Left renal cortex interstitium (tissue), 4 donors: Measurements from ENCODE around the gene EDDM13. TPM values are rescaled to one million over a fixed set of nuclear protein-coding genes. Genes with fewer than 3 reads are reported as not detected.
A peak's percentile ranks its signal among the peaks of the same experiment; 100 is the strongest.
"Not testable (repeated sequence)": the region's sequence is repeated elsewhere in the genome, so short reads cannot be mapped to it uniquely, and the experiment has no call there.

Experiments used
- DNase-seq, 4 donors: peaks; one replicate each; pipeline ENCODE4 v3.0.0-alpha.2; 2013; ENCODE audit warnings: low read depth in 4 of 4, low spot score in 2 of 4, missing footprints in 1 of 4
- polyA plus RNA-seq, 4 donors: library from polyadenylated mRNA; unstranded; fragments of 120-200 nt; gene quantifications; one replicate each; pipeline ENCODE4 v1.2.1, GENCODE V29; 2013; ENCODE audit not compliant: insufficient read length in 4 of 4

Gene EDDM13
- polyA plus RNA-seq, 4 donors: 0.92 to 5.4 (median 3.4) TPM

DNA sequence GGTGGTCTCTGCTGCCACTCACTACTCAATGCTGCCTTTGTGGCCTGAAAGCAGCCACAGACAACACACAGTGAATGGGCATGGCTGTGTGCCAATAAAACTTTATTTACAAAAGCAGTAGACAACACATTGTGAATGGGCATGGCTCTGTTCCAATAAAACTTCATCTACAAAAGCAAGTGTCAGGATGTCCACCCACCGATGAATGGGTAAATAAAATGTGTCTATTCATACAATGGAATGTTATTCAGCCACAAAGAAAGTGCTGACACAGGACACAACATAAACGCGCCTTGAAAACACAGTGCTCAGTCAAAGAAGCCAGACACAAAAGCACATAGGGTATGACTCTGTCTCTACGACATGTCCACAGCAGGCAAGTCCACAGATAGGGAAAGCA, 22.0 kb downstream of the EDDM13 start:
- no peak for DNase-seq

DNA sequence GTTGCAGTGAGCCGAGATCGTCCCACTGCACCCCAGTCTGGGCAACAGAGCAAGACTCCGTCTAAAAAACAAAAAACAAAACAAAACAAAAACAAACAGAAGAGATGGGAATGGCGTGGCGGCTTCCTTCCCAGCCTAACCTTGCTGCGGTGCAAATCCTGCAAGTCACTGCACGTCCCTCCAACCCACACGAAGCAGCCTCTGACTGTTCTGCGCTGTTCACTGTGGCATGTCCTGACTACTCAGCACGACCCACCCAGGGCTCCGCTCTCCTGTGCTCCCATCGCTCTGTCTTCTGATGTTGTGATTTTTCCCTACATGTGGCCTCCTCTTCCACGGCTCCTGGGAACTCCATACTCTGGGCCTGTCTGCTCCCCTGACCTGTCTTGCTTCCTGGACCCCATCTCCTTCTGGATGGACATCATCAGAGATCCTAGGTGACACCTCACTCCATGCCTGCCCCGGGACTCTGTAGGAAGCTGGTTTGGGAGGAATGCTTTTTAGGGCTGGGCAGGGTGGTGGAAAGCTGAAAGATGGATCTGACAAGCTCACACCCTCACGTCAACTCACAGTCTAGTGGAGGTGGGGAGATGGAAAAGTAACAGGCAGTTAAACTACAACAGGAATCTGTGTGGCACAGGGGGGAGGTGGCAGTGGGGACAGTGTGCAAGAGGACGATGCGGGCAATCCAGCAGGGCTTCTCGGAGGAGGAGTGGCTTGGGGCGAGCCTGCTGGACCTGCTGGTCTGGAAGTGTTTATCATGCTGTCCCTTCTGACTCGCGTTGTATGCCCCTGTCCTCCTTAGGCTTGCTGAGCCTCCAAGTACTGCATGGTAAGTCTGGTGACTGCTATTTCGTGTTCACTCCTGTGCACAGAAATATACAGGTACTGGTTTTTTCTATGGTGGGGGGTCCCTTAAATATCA, 23.2 kb downstream of the EDDM13 start:
- no peak for DNase-seq

DNA sequence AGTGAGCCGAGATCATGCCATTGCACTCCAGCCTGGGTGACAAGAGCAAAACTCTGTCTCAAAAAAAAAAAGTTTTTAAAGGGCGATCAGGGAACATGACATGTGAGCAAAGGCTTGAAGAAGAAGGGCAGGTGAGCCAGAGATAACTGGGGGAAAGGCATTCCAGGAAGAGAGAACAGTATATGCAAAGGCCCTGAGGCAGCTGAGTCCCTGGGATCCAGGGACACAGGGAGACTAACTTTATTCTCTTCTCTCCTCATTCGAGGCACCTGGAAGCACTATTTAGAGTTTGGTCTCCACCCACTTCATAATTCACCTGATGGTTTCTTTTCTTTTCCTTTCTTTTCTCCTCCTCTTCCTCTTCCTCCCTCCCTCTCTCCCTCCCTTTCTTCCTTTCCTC, 24.5 kb downstream of the EDDM13 start:
- DNase-seq: no peak

DNA sequence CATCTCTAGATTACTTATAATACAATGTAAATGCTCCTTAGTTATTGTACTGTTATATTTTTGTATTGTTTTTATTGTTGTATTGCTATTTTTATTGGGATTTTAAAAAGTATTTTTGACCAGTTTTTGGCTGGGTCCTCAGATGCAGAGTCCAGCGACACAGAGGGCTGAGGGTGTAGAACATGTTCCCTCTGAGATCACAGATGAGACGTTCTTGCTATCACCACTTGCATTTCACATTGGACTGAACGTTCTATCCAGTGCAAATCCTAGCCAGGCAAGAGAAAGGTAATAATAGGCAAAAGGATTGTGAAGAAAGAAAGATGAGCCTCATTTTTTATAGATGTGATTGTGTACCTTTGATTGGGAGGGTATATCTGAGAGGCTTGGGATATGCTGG, 27.1 kb downstream of the EDDM13 start:
- DNase-seq: no peak

DNA sequence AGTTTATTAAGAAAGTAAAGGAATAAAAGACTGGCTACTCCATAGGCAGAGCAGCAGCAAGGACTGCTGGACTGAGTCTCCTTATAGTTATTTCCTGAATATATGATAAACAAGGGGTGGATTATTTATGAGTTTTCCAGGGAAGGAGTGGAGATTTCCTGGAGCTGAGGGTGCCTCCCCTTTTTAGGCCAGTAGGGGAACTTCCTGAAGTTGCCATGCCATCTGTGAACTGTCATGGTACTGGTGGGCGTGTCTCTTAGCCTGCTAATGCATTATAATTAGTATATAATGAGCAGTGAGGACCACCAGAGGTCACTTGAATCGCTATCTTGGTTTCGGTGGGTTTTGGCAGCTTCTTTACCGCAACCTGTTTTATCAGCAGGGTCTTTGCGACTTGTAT, 28.6 kb downstream of the EDDM13 start:
- DNase-seq: no peak

DNA sequence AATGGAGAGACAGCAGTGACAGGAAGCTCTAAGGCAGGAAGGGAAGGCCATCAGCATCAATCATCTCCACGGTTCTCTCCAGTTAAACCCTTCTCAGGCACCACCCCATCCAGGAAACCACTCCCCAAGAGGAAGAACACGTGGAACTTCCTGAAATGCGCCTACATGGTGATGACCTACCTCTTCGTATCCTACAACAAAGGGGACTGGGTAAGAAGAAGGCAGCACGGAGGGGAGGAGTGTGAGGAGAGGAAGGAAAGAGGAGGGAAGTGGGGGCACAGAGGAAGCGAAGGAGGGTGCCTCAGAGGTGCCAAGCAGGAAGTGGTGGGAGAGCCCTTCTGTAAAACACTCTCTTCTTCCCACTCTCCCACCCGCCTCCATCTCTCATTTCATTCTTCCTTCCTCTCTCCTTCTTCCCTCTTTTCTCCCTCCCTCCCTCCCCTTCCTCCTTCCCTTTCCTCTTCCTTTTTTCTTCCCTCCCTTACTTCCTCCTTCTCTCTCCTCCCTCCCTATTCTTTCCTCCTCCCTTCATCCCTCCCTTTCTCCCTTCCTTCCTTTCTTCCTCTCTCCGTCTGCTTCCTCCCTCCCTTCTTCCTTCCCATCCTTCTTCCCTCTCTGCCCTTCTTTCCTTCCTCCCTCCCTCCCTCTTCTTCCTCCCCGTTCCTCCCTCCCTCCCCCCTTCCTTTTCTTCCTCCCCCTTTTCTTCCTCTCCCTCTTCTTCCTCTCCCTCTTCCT, 29.5 kb downstream of the EDDM13 start:
- DNase-seq: no peak

DNA sequence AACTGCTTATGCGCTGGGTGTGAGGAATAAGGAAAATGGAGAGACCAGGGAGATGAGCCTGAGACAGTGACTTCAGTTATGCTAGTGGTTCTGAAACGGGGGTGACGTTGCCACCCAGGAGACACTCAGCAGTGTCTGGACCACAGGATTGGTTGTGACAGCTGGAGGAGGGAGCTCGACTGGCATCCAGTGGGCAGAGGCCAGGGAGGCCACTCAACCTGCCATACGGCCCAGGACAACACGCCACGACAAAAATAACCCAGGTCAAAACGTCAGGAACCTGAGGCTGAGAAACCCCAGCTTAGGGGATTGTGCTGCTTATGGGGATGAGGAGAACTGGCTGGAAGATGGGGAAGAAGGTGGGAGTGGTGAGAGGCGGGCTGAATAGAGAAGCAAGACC, 31.7 kb downstream of the EDDM13 start:
- no peak for DNase-seq

GRCh38 chr19:56306016-56306415, 33.5 kb downstream of the EDDM13 start:
- peak in 1 of 4 donors; percentile 27 for DNase-seq

GRCh38 chr19:56307062-56307461, 34.5 kb downstream of the EDDM13 start:
- DNase-seq: not testable (repeated sequence)

DNA sequence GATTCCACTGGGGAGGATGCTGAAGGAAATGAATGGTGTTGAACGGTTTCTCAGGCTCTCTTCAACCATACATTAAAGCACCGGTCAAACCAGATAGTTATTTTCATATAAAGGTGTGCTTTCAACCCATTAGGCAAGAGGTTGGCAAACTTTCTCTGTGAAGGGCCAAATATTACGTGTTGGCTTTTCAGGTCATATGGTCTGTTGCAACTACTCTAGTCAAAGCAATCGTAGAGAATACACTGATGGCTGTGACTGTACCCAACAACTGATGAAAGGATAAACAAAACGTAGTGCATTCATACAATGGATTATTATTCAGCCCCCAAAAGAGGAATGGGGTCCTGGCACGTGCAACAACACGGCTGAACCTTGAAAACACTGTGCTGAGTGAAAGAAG, 36.2 kb downstream of the EDDM13 start:
- DNase-seq: no peak

DNA sequence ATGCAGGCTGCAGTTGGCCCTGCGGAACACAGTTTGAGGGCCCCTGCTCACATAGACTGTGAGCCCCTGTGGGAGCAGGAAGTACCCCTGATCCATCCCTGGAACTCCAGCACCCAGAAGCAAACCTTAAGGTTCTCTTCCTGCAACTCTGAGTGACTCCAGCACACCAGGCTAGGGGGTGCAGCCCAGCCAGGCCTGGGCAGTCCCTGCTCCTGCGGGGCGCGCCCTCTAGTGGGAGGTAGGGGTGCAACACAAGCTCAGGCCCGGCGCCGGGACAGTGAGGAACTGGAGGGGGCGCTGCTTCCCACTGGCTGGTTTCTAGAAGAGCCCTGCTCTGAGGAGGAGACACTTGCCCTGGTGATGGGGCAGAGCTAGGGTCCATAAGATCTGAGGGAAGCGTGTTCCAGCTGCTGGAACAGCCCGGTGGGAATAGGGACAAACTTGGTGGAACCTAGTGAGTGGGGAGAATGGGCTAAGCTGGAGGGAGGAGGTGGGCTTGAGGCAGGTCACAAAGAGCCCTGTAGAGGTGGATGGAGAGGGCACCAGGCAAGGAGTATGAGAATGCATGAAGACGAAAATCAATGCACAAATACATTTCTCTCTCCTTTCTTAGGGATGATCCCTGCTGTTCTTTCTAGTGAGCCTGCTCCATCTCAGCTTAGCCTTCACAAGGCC, 37.1 kb downstream of the EDDM13 start:
- DNase-seq: no peak

DNA sequence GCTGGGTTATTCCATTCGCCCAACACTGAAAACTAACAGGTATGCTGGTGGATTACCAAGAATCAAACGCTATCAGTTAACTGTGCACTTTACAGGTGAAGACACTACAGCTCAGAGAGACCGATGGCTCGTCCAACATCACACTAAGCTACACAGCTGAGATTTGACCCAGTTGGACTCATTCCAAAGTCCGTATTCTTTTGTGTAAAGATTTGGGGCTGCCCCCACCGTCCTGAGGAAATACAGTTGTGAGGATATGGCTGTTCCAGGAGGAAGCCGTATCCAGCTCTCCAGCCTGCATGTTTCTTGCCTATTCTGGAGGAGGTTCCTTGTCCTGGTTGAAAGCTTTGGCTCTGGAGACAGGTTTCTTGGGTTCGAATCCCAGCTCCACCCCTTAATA, 37.9 kb downstream of the EDDM13 start:
- no peak for DNase-seq

DNA sequence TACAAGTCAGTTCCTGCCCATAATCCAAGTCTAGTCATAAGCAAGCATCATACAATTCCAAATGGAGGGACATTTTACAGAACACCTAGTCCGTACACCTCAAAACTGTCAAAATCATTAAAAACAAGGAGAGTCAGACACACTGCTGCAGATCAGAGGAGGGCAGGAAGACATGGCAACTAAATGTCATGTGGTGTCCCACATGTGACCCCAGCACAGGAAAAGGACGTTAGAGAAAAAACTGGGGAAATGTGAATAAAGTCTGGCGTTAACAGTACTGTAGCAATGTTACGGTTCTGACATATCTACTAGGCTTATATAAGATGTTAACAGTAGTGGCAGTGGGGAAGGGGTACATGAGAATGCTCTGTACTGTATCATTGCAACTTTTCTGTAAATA, 39.8 kb downstream of the EDDM13 start:
- no peak for DNase-seq

DNA sequence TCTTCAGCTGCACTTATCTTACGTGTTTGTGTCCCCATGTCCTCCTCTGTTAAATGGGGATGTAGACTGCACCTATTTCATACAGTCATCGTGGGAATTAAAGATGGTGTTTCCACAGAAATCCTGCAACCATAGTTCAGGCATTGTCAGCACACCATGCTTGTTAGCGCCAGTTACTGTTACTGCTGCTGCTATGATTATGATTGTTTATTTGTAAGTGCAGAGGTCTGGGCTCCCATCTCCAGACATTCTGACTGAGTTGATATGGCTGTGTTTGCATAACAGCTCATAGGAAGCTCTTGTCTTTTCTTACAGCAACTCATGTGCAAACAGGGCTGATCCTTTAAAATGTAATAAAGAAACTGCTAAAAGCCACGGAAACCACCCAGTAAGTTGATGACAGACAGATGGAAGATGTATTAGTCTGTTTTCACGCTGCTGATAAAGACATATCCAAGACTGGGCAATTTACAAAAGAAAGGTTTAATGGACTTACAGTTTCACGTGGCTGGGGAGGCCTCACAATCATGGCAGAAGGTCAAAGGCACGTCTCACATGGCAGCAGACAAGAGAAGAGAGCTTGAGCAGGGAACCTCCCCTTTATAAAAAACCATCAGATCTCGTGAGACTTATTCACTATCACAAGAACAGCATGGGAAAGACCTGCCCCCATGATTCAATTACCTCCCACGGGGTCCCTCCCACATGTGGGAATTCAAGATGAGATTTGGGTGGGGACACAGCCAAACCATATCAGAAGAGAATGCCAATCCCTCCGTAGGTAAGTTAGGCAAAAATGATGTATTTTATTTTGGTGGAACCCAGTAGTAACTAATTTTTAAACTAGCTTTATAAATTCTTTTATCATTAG, 40.5 kb downstream of the EDDM13 start:
- no peak for DNase-seq

GRCh38 chr19:56314018-56314380, 41.5 kb downstream of the EDDM13 start:
- DNase-seq: peak in 1 of 4 donors; percentile 36

DNA sequence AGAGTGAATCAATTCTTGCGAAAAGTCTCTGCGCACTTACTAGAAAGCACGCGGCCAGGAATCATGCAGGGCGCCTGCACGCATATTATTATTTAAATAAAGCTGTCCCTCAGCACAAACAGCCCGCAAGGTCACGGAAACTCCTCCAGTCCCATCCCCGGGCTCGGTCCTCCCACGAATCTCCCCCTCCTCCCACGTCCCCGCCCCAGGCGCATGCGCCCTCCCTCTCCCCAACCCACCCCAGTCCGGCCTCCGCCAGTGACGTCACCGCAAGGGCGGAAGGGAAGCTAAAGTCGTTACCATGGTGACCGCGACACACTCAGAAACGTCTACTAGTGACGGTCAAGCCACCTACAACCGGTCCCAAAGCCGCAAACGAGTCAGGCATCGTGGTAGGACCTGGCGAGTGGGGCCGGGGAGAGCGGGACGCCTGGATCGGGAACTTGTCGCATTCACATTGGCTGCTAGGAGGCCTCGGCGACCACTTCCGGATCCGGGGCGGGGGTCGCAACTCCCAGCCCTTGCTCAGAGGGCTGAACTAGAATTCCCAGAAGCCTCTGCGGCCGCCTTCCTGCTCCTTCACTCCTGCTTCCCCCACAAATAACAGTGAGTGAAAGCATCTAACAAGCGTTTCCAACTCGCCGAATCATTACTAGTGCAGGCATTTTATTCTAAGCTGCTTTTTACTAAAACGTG, 42.0 kb downstream of the EDDM13 start, which contains the start of gene ZSCAN5A:
TSS of gene ZSCAN5A (minus strand) at position 459 of the 696 bp plus-strand sequence. CDS start 89,793 bp downstream, outside the sequence.
- peak; percentile 97 to 100 (median 100) for DNase-seq

DNA sequence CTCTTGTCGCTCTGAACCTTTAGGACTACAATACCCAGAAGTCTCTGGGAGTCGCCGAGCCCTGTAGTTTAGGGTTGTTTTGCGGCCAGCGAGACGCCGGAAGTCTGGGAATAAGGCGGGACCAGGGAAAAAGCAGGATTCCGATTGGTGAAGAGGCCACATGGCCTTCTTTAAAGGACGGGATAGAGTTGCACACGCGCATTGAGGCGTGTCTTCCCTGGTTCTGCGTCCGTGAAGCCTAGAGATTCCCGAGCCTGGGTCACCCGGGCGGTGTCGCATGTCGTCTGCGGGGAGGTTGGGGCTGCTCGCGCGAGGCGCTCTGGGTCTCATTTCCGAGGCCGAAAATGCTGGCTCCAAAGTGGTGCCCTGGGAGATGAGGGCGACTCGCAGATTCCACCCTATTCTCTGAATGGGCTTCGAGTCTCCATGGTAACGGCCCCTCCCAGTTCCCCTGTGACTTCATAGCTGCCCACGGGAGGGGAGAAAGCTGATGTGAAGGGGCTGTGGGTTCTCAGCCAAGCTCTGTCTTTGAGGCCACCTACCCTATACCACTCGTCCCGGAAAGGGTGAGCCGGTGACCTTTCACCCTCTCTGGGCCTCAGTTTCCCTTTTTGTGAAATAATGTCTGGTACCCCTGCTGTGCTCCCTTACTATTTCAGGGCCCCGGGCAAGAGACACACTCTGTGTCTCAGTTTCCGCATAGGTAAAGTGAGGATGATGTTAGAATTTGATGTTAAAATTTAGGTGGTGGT, 42.7 kb downstream of the EDDM13 start:
- DNase-seq: peak; percentile 99 to 100 (median 100)

DNA sequence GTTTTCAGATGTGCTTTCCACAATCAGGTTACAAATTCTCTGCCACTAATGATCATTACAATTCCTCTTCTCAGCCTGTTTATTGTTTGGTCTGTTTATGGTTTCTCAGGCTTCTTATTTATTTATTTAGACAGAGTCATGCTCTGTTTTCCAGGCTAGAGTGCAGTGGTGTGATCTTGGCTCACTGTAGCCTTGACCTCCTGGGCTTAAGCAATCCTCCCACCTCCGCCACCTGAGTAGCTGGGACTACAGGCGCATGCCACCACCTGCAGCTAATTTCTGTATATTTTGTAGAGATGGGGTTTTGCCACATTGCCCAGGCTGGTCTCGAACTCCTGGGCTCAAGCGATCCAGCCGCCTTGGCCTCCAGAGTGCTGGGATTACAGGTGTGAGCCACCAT, 44.2 kb downstream of the EDDM13 start:
- no peak for DNase-seq

DNA sequence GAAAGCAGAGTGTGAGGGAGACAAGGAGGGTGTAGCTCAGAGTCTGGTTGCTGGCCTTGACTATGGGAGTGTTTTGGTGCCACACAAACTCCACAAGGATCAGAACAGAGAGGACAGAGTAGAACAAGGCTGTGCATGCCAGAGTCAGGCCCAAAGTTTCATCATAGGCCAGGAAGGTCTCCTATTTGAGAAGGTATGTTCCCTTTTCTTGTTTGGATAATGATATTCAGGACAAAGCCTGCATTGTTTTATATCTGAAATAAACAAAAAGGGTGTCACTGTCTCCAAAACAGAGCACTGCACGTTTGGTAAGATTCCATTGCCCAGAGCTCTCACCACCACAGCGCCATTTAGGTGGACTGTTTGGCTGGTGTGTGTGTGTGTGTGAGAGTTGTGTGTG, 45.2 kb downstream of the EDDM13 start:
- no peak for DNase-seq
